PFSK-1 (cell line): Measurements from ENCODE around the gene PPARG.

Experiments used
- POLR2AphosphoS5 ChIP-seq: IDR thresholded peaks from 2 replicates; pipeline ENCODE4 v1.6.1; 2012; ENCODE audit warnings: low read depth, mild to moderate bottlenecking, control low read depth, low read length, moderate library complexity
- SIN3A ChIP-seq: IDR thresholded peaks from 2 replicates; pipeline ENCODE4 v1.6.1; 2012; ENCODE audit warnings: mild to moderate bottlenecking, low read length, moderate library complexity, borderline replicate concordance; ENCODE audit not compliant: insufficient read depth
- TAF1 ChIP-seq: IDR thresholded peaks from 2 replicates; pipeline ENCODE4 v1.6.1; 2012; ENCODE audit warnings: low read length, control low read depth, borderline replicate concordance; ENCODE audit not compliant: insufficient read depth
- TF ChIP-seq, protein P1 (sequence below), 2 experiments: IDR thresholded peaks; 2 replicates each; pipeline versions ENCODE4 v1.6.1 to v1.8.0; 2011 to 2012; ENCODE audit warnings: low read depth in 2 of 2, low read length in 2 of 2, control low read depth in 1 of 2, inconsistent platforms in 1 of 2, mild to moderate bottlenecking in 1 of 2, moderate library complexity in 1 of 2; ENCODE audit not compliant: insufficient read depth in 1 of 2

- TF ChIP-seq POLR2AphosphoS5 (no peak), TAF1 (no peak), SIN3A (no peak)
- TF ChIP-seq, protein P1, sequence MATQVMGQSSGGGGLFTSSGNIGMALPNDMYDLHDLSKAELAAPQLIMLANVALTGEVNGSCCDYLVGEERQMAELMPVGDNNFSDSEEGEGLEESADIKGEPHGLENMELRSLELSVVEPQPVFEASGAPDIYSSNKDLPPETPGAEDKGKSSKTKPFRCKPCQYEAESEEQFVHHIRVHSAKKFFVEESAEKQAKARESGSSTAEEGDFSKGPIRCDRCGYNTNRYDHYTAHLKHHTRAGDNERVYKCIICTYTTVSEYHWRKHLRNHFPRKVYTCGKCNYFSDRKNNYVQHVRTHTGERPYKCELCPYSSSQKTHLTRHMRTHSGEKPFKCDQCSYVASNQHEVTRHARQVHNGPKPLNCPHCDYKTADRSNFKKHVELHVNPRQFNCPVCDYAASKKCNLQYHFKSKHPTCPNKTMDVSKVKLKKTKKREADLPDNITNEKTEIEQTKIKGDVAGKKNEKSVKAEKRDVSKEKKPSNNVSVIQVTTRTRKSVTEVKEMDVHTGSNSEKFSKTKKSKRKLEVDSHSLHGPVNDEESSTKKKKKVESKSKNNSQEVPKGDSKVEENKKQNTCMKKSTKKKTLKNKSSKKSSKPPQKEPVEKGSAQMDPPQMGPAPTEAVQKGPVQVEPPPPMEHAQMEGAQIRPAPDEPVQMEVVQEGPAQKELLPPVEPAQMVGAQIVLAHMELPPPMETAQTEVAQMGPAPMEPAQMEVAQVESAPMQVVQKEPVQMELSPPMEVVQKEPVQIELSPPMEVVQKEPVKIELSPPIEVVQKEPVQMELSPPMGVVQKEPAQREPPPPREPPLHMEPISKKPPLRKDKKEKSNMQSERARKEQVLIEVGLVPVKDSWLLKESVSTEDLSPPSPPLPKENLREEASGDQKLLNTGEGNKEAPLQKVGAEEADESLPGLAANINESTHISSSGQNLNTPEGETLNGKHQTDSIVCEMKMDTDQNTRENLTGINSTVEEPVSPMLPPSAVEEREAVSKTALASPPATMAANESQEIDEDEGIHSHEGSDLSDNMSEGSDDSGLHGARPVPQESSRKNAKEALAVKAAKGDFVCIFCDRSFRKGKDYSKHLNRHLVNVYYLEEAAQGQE (IDR thresholded peaks at IDR 0.05; ENCODE audit: insufficient read depth in 1 of 2, low read depth in 2 of 2, low read length in 2 of 2): no peak
Observed at GRCh38 chr3:12446298-12446697, 157.4 kb downstream of the PPARG start.
